Activated naive CD8-positive, alpha-beta T cell treated with anti-CD3 and anti-CD28 coated beads for 36 hours (primary cell): ENCODE results near the gene LEAP2. TPM values are rescaled to one million over a fixed set of nuclear protein-coding genes. Genes with fewer than 3 reads are reported as not detected.

ENCODE experiments used
- total RNA-seq, 2 experiments: library from RNA; stranded (reverse); gene quantifications; one replicate each; pipeline ENCODE4 v1.2.3, GENCODE V29; 2021

Gene LEAP2
- total RNA-seq, 2 experiments from 2014 or later, result 1.8 TPM

Other genes starting within 250 kb of the LEAP2 start
- under 1 TPM; 0.44 to 0.72 TPM for gene IL13, start 215.5 kb upstream of the LEAP2 start, total RNA-seq
- not detected for gene IL4, start 199.7 kb upstream of the LEAP2 start, total RNA-seq
- gene KIF3A, start 136.1 kb upstream of the LEAP2 start, total RNA-seq, result 10 to 100 TPM; 10.7 to 11.1 TPM
- 1 to 10 TPM; 6.9 to 8.4 TPM for gene CCNI2, start 126.2 kb upstream of the LEAP2 start, total RNA-seq
- 10 to 100 TPM; 21.2 to 22.2 TPM for gene SEPTIN8, start 96.4 kb upstream of the LEAP2 start, total RNA-seq
- gene SOWAHA, start 60.4 kb upstream of the LEAP2 start, total RNA-seq, result under 1 TPM in 1 of 2 experiments, not detected in 1; 0.06 TPM
- 1 to 10 TPM; 1.8 to 2.3 TPM for gene SHROOM1, start 43.0 kb upstream of the LEAP2 start, total RNA-seq
- gene GDF9, start 7.2 kb upstream of the LEAP2 start, total RNA-seq, result under 1 TPM; 0.26 to 0.29 TPM
- 100 to 1,000 TPM; 652 to 654 TPM for gene UQCRQ, start 7.0 kb upstream of the LEAP2 start, total RNA-seq
- 10 to 100 TPM; 22.2 to 22.9 TPM for gene AFF4, start 90.0 kb downstream of the LEAP2 start, total RNA-seq
- 10 to 100 TPM; 31.2 to 33.5 TPM for gene ZCCHC10, start 152.9 kb downstream of the LEAP2 start, total RNA-seq
- gene HSPA4, start 178.3 kb downstream of the LEAP2 start, total RNA-seq, result 100 to 1,000 TPM; 296 to 302 TPM